NCI-H1417 treated with DMSO at 0.1 percent for 48 hours (cell line): ENCODE data around the gene ARHGAP44.

Experiments used
- DNase-seq: peaks from one replicate; lab custom pipeline; 2025; lab: John Stamatoyannopoulos, UW

Gene ARHGAP44

GRCh38 chr17:12789481-12790248 is at the start of gene ARHGAP44:
ARHGAP44 (plus strand) TSS chr17:12789498; CDS start chr17:12789839, 341 bp downstream.
- DNase-seq: no peak

- DNase-seq: no peak
Measured at GRCh38 chr17:12739500-12739899, 49.8 kb upstream of the ARHGAP44 start.

GRCh38 chr17:12743046-12743445 is 46.3 kb upstream of the ARHGAP44 start:
- no peak for DNase-seq

- DNase-seq: no peak
Measured at GRCh38 chr17:12744298-12744697, 45.0 kb upstream of the ARHGAP44 start.

GRCh38 chr17:12744786-12745185 is 44.5 kb upstream of the ARHGAP44 start:
- DNase-seq: no peak

- DNase-seq: no peak
Measured at GRCh38 chr17:12745486-12745885, 43.8 kb upstream of the ARHGAP44 start.

- no peak for DNase-seq
Measured at GRCh38 chr17:12756786-12757185, 32.5 kb upstream of the ARHGAP44 start.

- DNase-seq: no peak
Measured at GRCh38 chr17:12759090-12759489, 30.2 kb upstream of the ARHGAP44 start.

GRCh38 chr17:12765548-12765947 is 23.8 kb upstream of the ARHGAP44 start:
- DNase-seq: no peak

- no peak for DNase-seq
Measured at GRCh38 chr17:12768255-12768654, 21.0 kb upstream of the ARHGAP44 start.

- DNase-seq: no peak
Measured at GRCh38 chr17:12769981-12770380, 19.3 kb upstream of the ARHGAP44 start.

- DNase-seq: no peak
Measured at GRCh38 chr17:12773153-12773552, 16.1 kb upstream of the ARHGAP44 start.

- DNase-seq: no peak
Measured at GRCh38 chr17:12789075-12789480, 220 bp upstream of the ARHGAP44 start.

GRCh38 chr17:12790249-12791106 is 1.2 kb downstream of the ARHGAP44 start:
- DNase-seq: no peak

GRCh38 chr17:12794919-12795532 is 5.7 kb downstream of the ARHGAP44 start:
- no peak for DNase-seq

GRCh38 chr17:12800855-12801365 is 11.6 kb downstream of the ARHGAP44 start:
- no peak for DNase-seq

- no peak for DNase-seq
Measured at GRCh38 chr17:12806630-12807029, 17.3 kb downstream of the ARHGAP44 start.

- no peak for DNase-seq
Measured at GRCh38 chr17:12808723-12809122, 19.4 kb downstream of the ARHGAP44 start.

GRCh38 chr17:12812877-12813276 is 23.6 kb downstream of the ARHGAP44 start:
- no peak for DNase-seq

- no peak for DNase-seq
Measured at GRCh38 chr17:12813664-12814063, 24.4 kb downstream of the ARHGAP44 start.

GRCh38 chr17:12814718-12815117 is 25.4 kb downstream of the ARHGAP44 start:
- no peak for DNase-seq

- DNase-seq: no peak
Measured at GRCh38 chr17:12815642-12816141, 26.4 kb downstream of the ARHGAP44 start.
